H1 (cell line): ENCODE measurements around the gene ZNF888.

ENCODE experiments used
- CTCF ChIP-seq, 3 experiments: IDR thresholded peaks; 1 replicate in 2 of 3; 2 replicates in 1 of 3; pipeline versions ENCODE4 v1.5.1 to v1.6.1; 2011; ENCODE audit warnings: low read length in 3 of 3, mild to moderate bottlenecking in 3 of 3, inconsistent platforms in 2 of 3, low read depth in 1 of 3, moderate library complexity in 1 of 3; ENCODE audit not compliant: insufficient read depth in 1 of 3; ENCODE audit errors: control extremely low read depth in 1 of 3
- EGR1 ChIP-seq: IDR thresholded peaks from 2 replicates; pipeline ENCODE4 v1.6.1; 2011; ENCODE audit warnings: low read depth, low read length, borderline replicate concordance
- EZH2 ChIP-seq: fragments of 200-600 bp; sonication (generic); IDR thresholded peaks from 2 replicates; pipeline ENCODE4 v1.7.1; 2012; ENCODE audit warnings: low read depth, mild to moderate bottlenecking, moderate library complexity, low read length, inconsistent platforms; ENCODE audit not compliant: severe bottlenecking
- GTF2F1 ChIP-seq: IDR thresholded peaks from 2 replicates; pipeline ENCODE4 v1.6.1; 2012; ENCODE audit warnings: low read depth, low read length, improper control_type of control experiment, borderline replicate concordance
- POLR2A ChIP-seq, 2 experiments: IDR thresholded peaks; 1 replicate in 1 of 2; 2 replicates in 1 of 2; pipeline ENCODE4 v1.6.1; 2011; ENCODE audit warnings: low read depth in 2 of 2, low read length in 2 of 2, mild to moderate bottlenecking in 2 of 2; ENCODE audit errors: control extremely low read depth in 1 of 2
- POLR2AphosphoS5 ChIP-seq: IDR thresholded peaks from 2 replicates; pipeline ENCODE4 v1.6.1; 2011; ENCODE audit warnings: low read depth, low read length

GRCh38 chr19:52948025-52948770, 25.0 kb upstream of the ZNF888 start:
- TF ChIP-seq CTCF (IDR thresholded peaks at IDR 0.05; ENCODE audit: control extremely low read depth in 1 of 3, insufficient read depth in 1 of 3, low read depth in 1 of 3, low read length in 3 of 3) (no peak), GTF2F1 (no peak), EGR1 (no peak), POLR2AphosphoS5 (no peak), EZH2 (no peak), POLR2A (IDR thresholded peaks at IDR 0.05; ENCODE audit: control extremely low read depth in 1 of 2, low read depth in 2 of 2, low read length in 2 of 2) (no peak)
